HL-60 (cell line): Measurements from ENCODE around the gene LRRC32.

Experiments
- DNase-seq, 2 experiments: peaks; one replicate each; pipeline ENCODE4 v3.0.0-alpha.2; 2010 to 2020; ENCODE audit warnings: low read depth in 1 of 2, low spot score in 1 of 2
- H3K27ac ChIP-seq: fragments of 250-450 bp; sonication (Bioruptor Pico); replicated peaks from 2 replicates; pipeline ENCODE4 v1.5.1; 2020; ENCODE audit warnings: mild to moderate bottlenecking, moderate library complexity
- H3K27me3 ChIP-seq: fragments of 250-450 bp; sonication (Bioruptor Pico); 2 replicates; pipeline ENCODE4 v1.5.1; 2021; ENCODE audit warnings: mild to moderate bottlenecking, moderate library complexity; ENCODE audit not compliant: insufficient read depth, poor library complexity, severe bottlenecking
- H3K4me3 ChIP-seq: replicated peaks from 2 replicates; pipeline ENCODE4 v1.5.1; 2011; ENCODE audit warnings: mild to moderate bottlenecking, control low read depth, low read length; ENCODE audit not compliant: insufficient read depth
- CTCF ChIP-seq: IDR thresholded peaks from one replicate; pipeline ENCODE4 v1.5.1; 2011; ENCODE audit warnings: low read length, control low read depth, inconsistent platforms; ENCODE audit not compliant: insufficient read depth
- GABPA ChIP-seq: IDR thresholded peaks from 2 replicates; pipeline ENCODE4 v1.6.1; 2012; ENCODE audit warnings: low read depth
- POLR2AphosphoS5 ChIP-seq: IDR thresholded peaks from 2 replicates; pipeline ENCODE4 v1.6.1; 2012; ENCODE audit warnings: low read depth
- REST ChIP-seq: IDR thresholded peaks from 2 replicates; pipeline ENCODE4 v1.6.1; 2012; ENCODE audit warnings: low read depth; ENCODE audit not compliant: insufficient replicate concordance
- SPI1 ChIP-seq: IDR thresholded peaks from 2 replicates; pipeline ENCODE4 v1.6.1; 2012; ENCODE audit warnings: low read depth, mild to moderate bottlenecking, borderline replicate concordance

LRRC32 gene

GRCh38 chr11:76623884-76624419 lies 46.6 kb downstream of the LRRC32 start:
- Histone ChIP-seq H3K4me3 (no peak overlapping the region), H3K27ac (no peak overlapping the region), H3K27me3 (no peaks in the 10 kb centered on the region)
- TF ChIP-seq SPI1 (no peak), GABPA (no peak), REST (no peak), POLR2AphosphoS5 (no peak), CTCF (no peak)
- DNase-seq, result no peak

- DNase-seq, result no peak
- Histone ChIP-seq H3K27ac (no peak overlapping the region), H3K27me3 (no peaks in the 10 kb centered on the region), H3K4me3 (no peak overlapping the region)
- TF ChIP-seq POLR2AphosphoS5 (no peak), GABPA (no peak), SPI1 (no peak), CTCF (no peak), REST (no peak)
Observed at GRCh38 chr11:76623171-76623883, 47.2 kb downstream of the LRRC32 start.

- H3K27ac ChIP-seq, result no peak overlapping the region
- no peak for DNase-seq
- no peaks in the 10 kb centered on the region for H3K27me3 ChIP-seq
- TF ChIP-seq SPI1 (no peak), POLR2AphosphoS5 (no peak), REST (no peak), CTCF (no peak), GABPA (no peak)
- no peak overlapping the region for H3K4me3 ChIP-seq
Observed at GRCh38 chr11:76622493-76623094, 48.0 kb downstream of the LRRC32 start.
